ENCODE results near the gene NPRL2. TPM values are rescaled to one million over a fixed set of nuclear protein-coding genes. Genes with fewer than 3 reads are reported as not detected.

Gene NPRL2
- 20.5 TPM for total RNA-seq

- peak; percentile 97 for DNase-seq (ENCODE audit: low spot score)
Observed at GRCh38 chr3:50350527-50351322, at the start of gene NPRL2, which contains the start of gene CYB561D2. NPRL2 (minus strand) TSS chr3:50350775; CDS start chr3:50350652, 123 bp downstream. CYB561D2 (plus strand) TSS chr3:50350862; CDS start chr3:50351434, 572 bp downstream.

GRCh38 chr3:50396502-50396901 is 45.9 kb upstream of the NPRL2 start:
- DNase-seq (ENCODE audit: low spot score): peak; percentile 66

- no peak for DNase-seq (ENCODE audit: low spot score)
Observed at GRCh38 chr3:50395070-50395860, 44.7 kb upstream of the NPRL2 start.

- DNase-seq (ENCODE audit: low spot score): no peak
Observed at GRCh38 chr3:50393061-50393460, 42.5 kb upstream of the NPRL2 start.

- no peak for DNase-seq (ENCODE audit: low spot score)
Observed at GRCh38 chr3:50392101-50392715, 41.6 kb upstream of the NPRL2 start.

- DNase-seq (ENCODE audit: low spot score): peak; percentile 71
Observed at GRCh38 chr3:50390508-50391224, 40.1 kb upstream of the NPRL2 start.

GRCh38 chr3:50389414-50389767 is 38.8 kb upstream of the NPRL2 start:
- no peak for DNase-seq (ENCODE audit: low spot score)

GRCh38 chr3:50388720-50389413 is 38.3 kb upstream of the NPRL2 start:
- DNase-seq (ENCODE audit: low spot score): no peak

- no peak for DNase-seq (ENCODE audit: low spot score)
Observed at GRCh38 chr3:50388016-50388719, 37.6 kb upstream of the NPRL2 start.

GRCh38 chr3:50385754-50386153 is 35.2 kb upstream of the NPRL2 start:
- no peak for DNase-seq (ENCODE audit: low spot score)

- DNase-seq (ENCODE audit: low spot score): no peak
Observed at GRCh38 chr3:50383750-50384149, 33.2 kb upstream of the NPRL2 start.

GRCh38 chr3:50382722-50383121 is 32.1 kb upstream of the NPRL2 start:
- DNase-seq (ENCODE audit: low spot score): no peak

- DNase-seq (ENCODE audit: low spot score): no peak
Observed at GRCh38 chr3:50381383-50381782, 30.8 kb upstream of the NPRL2 start.

GRCh38 chr3:50380405-50381085 is 30.0 kb upstream of the NPRL2 start:
- DNase-seq (ENCODE audit: low spot score): no peak

- no peak for DNase-seq (ENCODE audit: low spot score)
Observed at GRCh38 chr3:50378757-50379156, 28.2 kb upstream of the NPRL2 start.

- no peak for DNase-seq (ENCODE audit: low spot score)
Observed at GRCh38 chr3:50378024-50378423, 27.4 kb upstream of the NPRL2 start.

GRCh38 chr3:50375258-50375931 is 24.8 kb upstream of the NPRL2 start:
- no peak for DNase-seq (ENCODE audit: low spot score)

GRCh38 chr3:50374363-50375257 is 24.0 kb upstream of the NPRL2 start:
- DNase-seq (ENCODE audit: low spot score): no peak
